Stomach (tissue), 9 donors: ENCODE data around the gene PRXL2A. TPM values are rescaled to one million over a fixed set of nuclear protein-coding genes. Genes with fewer than 3 reads are reported as not detected.
A peak's percentile ranks its signal among the peaks of the same experiment; 100 is the strongest.

Source experiments
- DNase-seq, 2 donors: peaks; one replicate each; pipeline versions ENCODE4 v3.0.0 to v3.0.0-alpha.2; 2013 to 2019
- H3K27ac ChIP-seq, 5 donors: fragments of 200-600 bp in 4 of 5; sonication (generic) in 4 of 5; one replicate each; pipeline ENCODE4 v1.5.1; 2013 to 2019; ENCODE audit warnings: mild to moderate bottlenecking in 1 of 5, moderate library complexity in 1 of 5
- H3K27me3 ChIP-seq, 3 donors: fragments of 200-600 bp; sonication (generic); one replicate each; pipeline ENCODE4 v1.5.1; 2017 to 2019; ENCODE audit warnings: mixed run types in 1 of 3
- H3K36me3 ChIP-seq, 4 donors: fragments of 200-600 bp; sonication (generic); 1 replicate in 3 of 4; 2 replicates in 1 of 4; pipeline ENCODE4 v1.5.1; 2016 to 2019
- H3K4me1 ChIP-seq, 4 donors: fragments of 200-600 bp; sonication (generic); one replicate each; pipeline ENCODE4 v1.5.1; 2016 to 2019
- H3K4me3 ChIP-seq, 4 donors: fragments of 200-600 bp; sonication (generic) in 3 of 4; one replicate each; pipeline ENCODE4 v1.5.1; 2016 to 2019; ENCODE audit warnings: mild to moderate bottlenecking in 1 of 4
- H3K9me3 ChIP-seq, 4 donors: fragments of 200-600 bp; sonication (generic); one replicate each; pipeline ENCODE4 v1.5.1; 2016 to 2019
- CTCF ChIP-seq, 7 experiments: fragments of 450-650 bp in 4 of 7; fragments of 200-600 bp in 3 of 7; sonication (generic) in 3 of 7; IDR thresholded peaks; one replicate each; pipeline ENCODE4 v1.5.1; 2016 to 2019; ENCODE audit warnings: antibody characterized with exemption in 7 of 7, control low read depth in 2 of 7, mild to moderate bottlenecking in 1 of 7
- EP300 ChIP-seq: sonication (generic); formaldehyde crosslinking; IDR thresholded peaks from one replicate; pipeline ENCODE4 v1.6.1; 2017; ENCODE audit warnings: antibody characterized with exemption
- POLR2A ChIP-seq, 4 donors: fragments of 450-650 bp; IDR thresholded peaks; one replicate each; pipeline ENCODE4 v1.6.1; 2016; ENCODE audit warnings: antibody characterized with exemption in 4 of 4, control low read depth in 2 of 4, mild to moderate bottlenecking in 1 of 4, moderate library complexity in 1 of 4
- POLR2AphosphoS5 ChIP-seq, 3 donors: sonication (generic); formaldehyde crosslinking; IDR thresholded peaks; one replicate each; pipeline ENCODE4 v1.6.1; 2016; ENCODE audit warnings: antibody characterized with exemption in 3 of 3
- WGBS, 5 donors: extraction: QIAGEN DNeasy Blood & Tissue Kit in 3 of 5; methylation state at CpG; one replicate each; pipeline versions ENCODE4 v1.1.5 to v1.1.7; 2013 to 2018; 5-methylcytosine and 5-hydroxymethylcytosine counted together
- intact Hi-C: fragments of 100-400 bp; cut with DNase I; formaldehyde crosslinking; loops from one replicate; pipeline ENCODE4 v1.15.1; 2023; ENCODE audit warnings: low total_unique reads
- polyA plus RNA-seq, 3 donors: library from polyadenylated mRNA; stranded (reverse); fragments of 200-250 nt; gene quantifications; one replicate each; pipeline ENCODE4 v1.2.3, GENCODE V29; 2013
- total RNA-seq, 5 donors: library from RNA; depleted of rRNA; stranded (reverse); fragments of >200 nt; gene quantifications; one replicate each; pipeline versions ENCODE4 v1.1.0 to v1.2.3, GENCODE V29; 2014 to 2016
- donor health status: healthy with polysubstance abuse.
- donor health status: Bipolar disorder and iron deficiency.
- donor health status: healthy.

Gene PRXL2A
- total and polyA plus RNA-seq, 8 donors = 6.7 to 56.8 (median 17.8) TPM

GRCh38 chr10:80484676-80485075 lies 76.3 kb downstream of the PRXL2A start:
- H3K36me3 ChIP-seq = peaks cover 1 to 15% (median 9%) of the 10 kb centered on the region in 4 donors
- H3K27me3 ChIP-seq = no peaks in the 10 kb centered on the region
- no peak overlapping the region for H3K4me3 ChIP-seq
- no peaks in the 10 kb centered on the region for H3K9me3 ChIP-seq
- H3K27ac ChIP-seq = peak overlapping the region in 2 of 5 donors; percentile 18 to 74
- no peak for DNase-seq
- peaks cover 32 to 70% (median 46%) of the 10 kb centered on the region in 4 donors for H3K4me1 ChIP-seq
- TF ChIP-seq POLR2A (IDR thresholded peaks at IDR 0.05) (no peak), EP300 (no peak), CTCF (IDR thresholded peaks at IDR 0.05) (no peak), POLR2AphosphoS5 (IDR thresholded peaks at IDR 0.05) (no peak)
- intact Hi-C loops = no loop called here

- H3K27me3 ChIP-seq = no peaks in the 10 kb centered on the region
- H3K4me1 ChIP-seq = peaks cover 32 to 76% (median 46%) of the 10 kb centered on the region in 4 donors
- no peak overlapping the region for H3K4me3 ChIP-seq
- TF ChIP-seq POLR2A (IDR thresholded peaks at IDR 0.05) (no peak), POLR2AphosphoS5 (IDR thresholded peaks at IDR 0.05) (no peak), CTCF (IDR thresholded peaks at IDR 0.05) (no peak), EP300 (no peak)
- peak overlapping the region in 2 of 5 donors; percentile 74 to 75 for H3K27ac ChIP-seq
- DNase-seq = peak in 1 of 2 donors; percentile 3
- intact Hi-C loops = no loop called here
- 70 to 78% (median 71%) methylated on average over 10 of the region's 10 CpGs for WGBS, 5 donors
- no peaks in the 10 kb centered on the region for H3K9me3 ChIP-seq
- peaks cover 8 to 21% (median 15%) of the 10 kb centered on the region in 4 donors for H3K36me3 ChIP-seq
Measured at GRCh38 chr10:80485076-80485945, 77.0 kb downstream of the PRXL2A start.

- WGBS, 5 donors = 67 to 76% (median 71%) methylated on average over 17 of the region's 17 CpGs
- TF ChIP-seq POLR2A (IDR thresholded peaks at IDR 0.05) (no peak), EP300 (no peak), CTCF (IDR thresholded peaks at IDR 0.05) (no peak), POLR2AphosphoS5 (IDR thresholded peaks at IDR 0.05) (no peak)
- intact Hi-C loops = no loop called here
- H3K9me3 ChIP-seq = no peaks in the 10 kb centered on the region
- H3K4me1 ChIP-seq = peaks cover 38 to 85% (median 50%) of the 10 kb centered on the region in 4 donors
- H3K27ac ChIP-seq = peak overlapping the region in 3 of 5 donors; percentile 26 to 75 (median 74)
- DNase-seq = peak in 1 of 2 donors; percentile 24
- no peaks in the 10 kb centered on the region for H3K27me3 ChIP-seq
- H3K36me3 ChIP-seq = peaks cover 14 to 29% (median 24%) of the 10 kb centered on the region in 4 donors
- H3K4me3 ChIP-seq = no peak overlapping the region
Measured at GRCh38 chr10:80485946-80486764, 77.8 kb downstream of the PRXL2A start.

Other genes starting within 250 kb of the PRXL2A start
- gene ANXA11, start 203.0 kb upstream of the PRXL2A start, total RNA-seq = 100 to 1,000 TPM in 3 of 5 donors, 10 to 100 TPM in 2; 91.4 to 293 (median 109) TPM
- 100 to 1,000 TPM; 171 to 208 (median 181) TPM for gene ANXA11, start 203.0 kb upstream of the PRXL2A start, polyA plus RNA-seq
- not detected for gene MAT1A, start 118.9 kb upstream of the PRXL2A start, total RNA-seq
- gene MAT1A, start 118.9 kb upstream of the PRXL2A start, polyA plus RNA-seq = 1 to 10 TPM in 1 of 3 donors, under 1 TPM in 2; 0.23 to 1.1 (median 0.31) TPM
- not detected for gene DYDC1, start 51.8 kb upstream of the PRXL2A start, total RNA-seq
- not detected for gene DYDC1, start 51.8 kb upstream of the PRXL2A start, polyA plus RNA-seq
- gene DYDC2, start 51.8 kb upstream of the PRXL2A start, total RNA-seq = not detected
- under 1 TPM in 2 of 3 donors, not detected in 1; 0.37 to 0.95 TPM for gene DYDC2, start 51.8 kb upstream of the PRXL2A start, polyA plus RNA-seq
- gene TSPAN14, start 45.8 kb downstream of the PRXL2A start, total RNA-seq = 10 to 100 TPM; 24.4 to 82.6 (median 42.9) TPM
- gene TSPAN14, start 45.8 kb downstream of the PRXL2A start, polyA plus RNA-seq = 10 to 100 TPM in 2 of 3 donors, 1 to 10 TPM in 1; 7.0 to 21.5 (median 13.7) TPM
- under 1 TPM in 1 of 5 donors, not detected in 4; 0.18 TPM for gene SH2D4B, start 129.4 kb downstream of the PRXL2A start, total RNA-seq
- gene SH2D4B, start 129.4 kb downstream of the PRXL2A start, polyA plus RNA-seq = under 1 TPM in 1 of 3 donors, not detected in 2; 0.03 TPM